WTC11 (cell line): ENCODE results near the gene EVC.

Source experiments
- STAT6 ChIP-seq: sonication (generic); formaldehyde crosslinking; conservative IDR thresholded peaks from 2 replicates; pipeline ENCODE4 v1.8.1; 2023; ENCODE audit warnings: mild to moderate bottlenecking, low read depth, missing genetic modification reagents, moderate library complexity
- TF ChIP-seq, protein P1 (sequence below): fragments of 200-600 bp; IDR thresholded peaks from 2 replicates; pipeline ENCODE4 v1.8.0; 2022; ENCODE audit warnings: antibody characterized with exemption

- TF ChIP-seq, protein P1, sequence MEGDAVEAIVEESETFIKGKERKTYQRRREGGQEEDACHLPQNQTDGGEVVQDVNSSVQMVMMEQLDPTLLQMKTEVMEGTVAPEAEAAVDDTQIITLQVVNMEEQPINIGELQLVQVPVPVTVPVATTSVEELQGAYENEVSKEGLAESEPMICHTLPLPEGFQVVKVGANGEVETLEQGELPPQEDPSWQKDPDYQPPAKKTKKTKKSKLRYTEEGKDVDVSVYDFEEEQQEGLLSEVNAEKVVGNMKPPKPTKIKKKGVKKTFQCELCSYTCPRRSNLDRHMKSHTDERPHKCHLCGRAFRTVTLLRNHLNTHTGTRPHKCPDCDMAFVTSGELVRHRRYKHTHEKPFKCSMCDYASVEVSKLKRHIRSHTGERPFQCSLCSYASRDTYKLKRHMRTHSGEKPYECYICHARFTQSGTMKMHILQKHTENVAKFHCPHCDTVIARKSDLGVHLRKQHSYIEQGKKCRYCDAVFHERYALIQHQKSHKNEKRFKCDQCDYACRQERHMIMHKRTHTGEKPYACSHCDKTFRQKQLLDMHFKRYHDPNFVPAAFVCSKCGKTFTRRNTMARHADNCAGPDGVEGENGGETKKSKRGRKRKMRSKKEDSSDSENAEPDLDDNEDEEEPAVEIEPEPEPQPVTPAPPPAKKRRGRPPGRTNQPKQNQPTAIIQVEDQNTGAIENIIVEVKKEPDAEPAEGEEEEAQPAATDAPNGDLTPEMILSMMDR = no peak
- no peak for TF ChIP-seq STAT6 (CRISPR knock-in tag)
These were observed 23.9 kb downstream of the EVC start for GRCh38 chr4:5734853-5735252.
